WTC11 (cell line): ENCODE data around the gene FSD1. TPM values are rescaled to one million over a fixed set of nuclear protein-coding genes. Genes with fewer than 3 reads are reported as not detected.

Experiments used
- ATAC-seq: fragments of 200-7000 bp; cut with Tn5 transposase; 2 replicates; pipeline ENCODE4 v1.10.0; 2021; ENCODE audit warnings: mild to moderate bottlenecking, moderate library complexity
- CTCF ChIA-PET: fragments of 300-600 bp; sonication (Branson Sonifier 250); formaldehyde crosslinking; loops from one replicate; lab custom pipeline; 2021; ENCODE audit warnings: antibody characterized with exemption; lab: Charles Lee
- POLR2A ChIA-PET: fragments of 350-600 bp; sonication (Branson Sonifier 250); formaldehyde crosslinking; loops from one replicate; lab custom pipeline; 2021; ENCODE audit warnings: antibody characterized with exemption; lab: Charles Lee
- DNase-seq: peaks from one replicate; pipeline ENCODE4 v3.0.0; 2021; ENCODE audit warnings: low spot score
- H3K27ac Mint-ChIP-seq: 2 replicates; pipeline ENCODE4 v1.8.0; 2021; ENCODE audit warnings: mixed read lengths
- H3K27me3 Mint-ChIP-seq: 2 replicates; pipeline ENCODE4 v1.8.0; 2021; ENCODE audit warnings: low read depth, mild to moderate bottlenecking, moderate library complexity, mixed read lengths
- H3K36me3 Mint-ChIP-seq: 2 replicates; pipeline ENCODE4 v1.8.0; 2021; ENCODE audit warnings: mixed read lengths
- H3K4me1 Mint-ChIP-seq: 2 replicates; pipeline ENCODE4 v1.8.0; 2022; ENCODE audit warnings: mixed read lengths
- H3K4me3 Mint-ChIP-seq: 2 replicates; pipeline ENCODE4 v1.8.0; 2021; ENCODE audit warnings: mild to moderate bottlenecking, moderate library complexity, mixed read lengths
- H3K9me3 Mint-ChIP-seq: 2 replicates; pipeline ENCODE4 v1.8.0; 2021; ENCODE audit warnings: mixed read lengths
- EMX1 ChIP-seq: fragments of 250-450 bp; sonication (Bioruptor Pico); IDR thresholded peaks from 2 replicates; pipeline ENCODE4 v1.8.0; 2021; ENCODE audit warnings: mild to moderate bottlenecking
- FOXJ3 ChIP-seq: sonication (generic); formaldehyde crosslinking; IDR thresholded peaks from 2 replicates; pipeline ENCODE4 v1.9.0; 2021; ENCODE audit warnings: missing genetic modification reagents, mild to moderate bottlenecking, borderline replicate concordance
- FOXK1 ChIP-seq: sonication (generic); formaldehyde crosslinking; IDR thresholded peaks from 2 replicates; pipeline ENCODE4 v1.8.0; 2022; ENCODE audit warnings: mild to moderate bottlenecking, moderate library complexity, missing genetic modification reagents
- GRHL2 ChIP-seq: fragments of 250-450 bp; sonication (Bioruptor Pico); IDR thresholded peaks from 2 replicates; pipeline ENCODE4 v1.8.0; 2022; ENCODE audit warnings: mild to moderate bottlenecking, moderate library complexity; ENCODE audit not compliant: insufficient replicate concordance, severe bottlenecking
- IRF2 ChIP-seq: sonication (generic); formaldehyde crosslinking; IDR thresholded peaks from 2 replicates; pipeline ENCODE4 v1.8.0; 2022; ENCODE audit warnings: low read depth, missing genetic modification reagents, borderline replicate concordance
- JAZF1 ChIP-seq: fragments of 250-450 bp; sonication (Bioruptor Pico); IDR thresholded peaks from 2 replicates; pipeline ENCODE4 v1.9.0; 2021; ENCODE audit warnings: moderate library complexity, mild to moderate bottlenecking, inconsistent platforms
- JUN ChIP-seq: sonication (generic); formaldehyde crosslinking; IDR thresholded peaks from 2 replicates; pipeline ENCODE4 v1.8.0; 2023; ENCODE audit warnings: mild to moderate bottlenecking, missing genetic modification reagents
- KAT7 ChIP-seq: sonication (generic); formaldehyde crosslinking; IDR thresholded peaks from 2 replicates; pipeline ENCODE4 v1.8.1; 2023; ENCODE audit warnings: missing genetic modification reagents, mild to moderate bottlenecking, borderline replicate concordance
- MYBL2 ChIP-seq: sonication (generic); formaldehyde crosslinking; IDR thresholded peaks from 2 replicates; pipeline ENCODE4 v1.8.1; 2023; ENCODE audit warnings: mild to moderate bottlenecking, moderate library complexity, missing genetic modification reagents
- NR1H2 ChIP-seq: sonication (generic); formaldehyde crosslinking; IDR thresholded peaks from 2 replicates; pipeline ENCODE4 v1.9.0; 2021; ENCODE audit warnings: mild to moderate bottlenecking, moderate library complexity, missing genetic modification reagents
- ZNF121 ChIP-seq: sonication (generic); formaldehyde crosslinking; IDR thresholded peaks from 2 replicates; pipeline ENCODE4 v1.8.0; 2023; ENCODE audit warnings: missing genetic modification reagents
- ZNF138 ChIP-seq: sonication (generic); formaldehyde crosslinking; conservative IDR thresholded peaks from 2 replicates; pipeline ENCODE4 v1.8.1; 2022; ENCODE audit warnings: mild to moderate bottlenecking, moderate library complexity, missing genetic modification reagents
- total RNA-seq: library from RNA; stranded (reverse); gene quantifications from 3 replicates; pipeline ENCODE4 v1.2.3, GENCODE V29; 2021
- TF ChIP-seq, protein P1 (sequence below): sonication (generic); formaldehyde crosslinking; IDR thresholded peaks from 2 replicates; pipeline ENCODE4 v1.8.0; 2022; ENCODE audit warnings: missing genetic modification reagents
- TF ChIP-seq, protein P2 (sequence below): sonication (generic); formaldehyde crosslinking; IDR thresholded peaks from 2 replicates; pipeline ENCODE4 v1.8.1; 2023; ENCODE audit warnings: mild to moderate bottlenecking, missing genetic modification reagents, moderate library complexity
- TF ChIP-seq, protein P3 (sequence below): sonication (generic); formaldehyde crosslinking; IDR thresholded peaks from 2 replicates; pipeline ENCODE4 v1.8.1; 2022; ENCODE audit warnings: low read depth, missing genetic modification reagents, borderline replicate concordance
- TF ChIP-seq, protein P4 (sequence below): sonication (generic); formaldehyde crosslinking; IDR thresholded peaks from 2 replicates; pipeline ENCODE4 v1.8.0; 2023; ENCODE audit warnings: missing genetic modification reagents, mild to moderate bottlenecking, borderline replicate concordance
- TF ChIP-seq, protein P5 (sequence below): sonication (generic); formaldehyde crosslinking; IDR thresholded peaks from 2 replicates; pipeline ENCODE4 v1.8.1; 2022; ENCODE audit warnings: mild to moderate bottlenecking, moderate library complexity, missing genetic modification reagents
- TF ChIP-seq, protein P6 (sequence below): sonication (generic); formaldehyde crosslinking; IDR thresholded peaks from 2 replicates; pipeline ENCODE4 v1.8.1; 2022; ENCODE audit warnings: missing genetic modification reagents, borderline replicate concordance
- TF ChIP-seq, protein P7 (sequence below): sonication (generic); formaldehyde crosslinking; IDR thresholded peaks from 2 replicates; pipeline ENCODE4 v1.8.0; 2022; ENCODE audit warnings: mild to moderate bottlenecking, missing genetic modification reagents
- TF ChIP-seq, protein P8 (sequence below): fragments of 250-450 bp; sonication (Bioruptor Pico); IDR thresholded peaks from 2 replicates; pipeline ENCODE4 v1.9.0; 2021; ENCODE audit warnings: moderate library complexity, mild to moderate bottlenecking, inconsistent platforms, borderline replicate concordance
- TF ChIP-seq, protein P9 (sequence below): fragments of 250-450 bp; sonication (Bioruptor Pico); IDR thresholded peaks from 2 replicates; pipeline ENCODE4 v1.8.0; 2021; ENCODE audit warnings: mild to moderate bottlenecking

Gene FSD1
- total RNA-seq, 1 experiment from 2014 or later, result 61.3 TPM

DNA sequence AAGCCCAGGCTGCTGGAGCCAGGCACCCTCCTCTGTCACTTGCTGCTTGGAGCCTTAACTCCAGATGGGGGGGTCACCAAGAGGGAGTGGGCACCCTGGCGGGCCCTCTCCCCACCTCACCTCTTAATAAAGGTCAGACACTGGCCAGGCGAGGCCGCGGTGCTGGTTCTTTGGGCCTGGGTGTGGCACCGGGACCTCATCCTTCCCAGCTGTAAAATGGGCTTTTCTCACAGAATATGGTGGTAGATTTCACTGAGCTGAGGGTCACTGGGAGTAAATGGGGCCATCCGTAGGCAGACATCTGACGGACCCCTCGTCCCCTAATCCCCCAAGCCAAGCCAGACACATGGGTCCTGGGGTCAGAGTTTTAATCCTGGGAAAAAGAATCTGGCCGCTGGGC lies 19.3 kb downstream of the FSD1 start (continued):
- TF ChIP-seq, protein P1, sequence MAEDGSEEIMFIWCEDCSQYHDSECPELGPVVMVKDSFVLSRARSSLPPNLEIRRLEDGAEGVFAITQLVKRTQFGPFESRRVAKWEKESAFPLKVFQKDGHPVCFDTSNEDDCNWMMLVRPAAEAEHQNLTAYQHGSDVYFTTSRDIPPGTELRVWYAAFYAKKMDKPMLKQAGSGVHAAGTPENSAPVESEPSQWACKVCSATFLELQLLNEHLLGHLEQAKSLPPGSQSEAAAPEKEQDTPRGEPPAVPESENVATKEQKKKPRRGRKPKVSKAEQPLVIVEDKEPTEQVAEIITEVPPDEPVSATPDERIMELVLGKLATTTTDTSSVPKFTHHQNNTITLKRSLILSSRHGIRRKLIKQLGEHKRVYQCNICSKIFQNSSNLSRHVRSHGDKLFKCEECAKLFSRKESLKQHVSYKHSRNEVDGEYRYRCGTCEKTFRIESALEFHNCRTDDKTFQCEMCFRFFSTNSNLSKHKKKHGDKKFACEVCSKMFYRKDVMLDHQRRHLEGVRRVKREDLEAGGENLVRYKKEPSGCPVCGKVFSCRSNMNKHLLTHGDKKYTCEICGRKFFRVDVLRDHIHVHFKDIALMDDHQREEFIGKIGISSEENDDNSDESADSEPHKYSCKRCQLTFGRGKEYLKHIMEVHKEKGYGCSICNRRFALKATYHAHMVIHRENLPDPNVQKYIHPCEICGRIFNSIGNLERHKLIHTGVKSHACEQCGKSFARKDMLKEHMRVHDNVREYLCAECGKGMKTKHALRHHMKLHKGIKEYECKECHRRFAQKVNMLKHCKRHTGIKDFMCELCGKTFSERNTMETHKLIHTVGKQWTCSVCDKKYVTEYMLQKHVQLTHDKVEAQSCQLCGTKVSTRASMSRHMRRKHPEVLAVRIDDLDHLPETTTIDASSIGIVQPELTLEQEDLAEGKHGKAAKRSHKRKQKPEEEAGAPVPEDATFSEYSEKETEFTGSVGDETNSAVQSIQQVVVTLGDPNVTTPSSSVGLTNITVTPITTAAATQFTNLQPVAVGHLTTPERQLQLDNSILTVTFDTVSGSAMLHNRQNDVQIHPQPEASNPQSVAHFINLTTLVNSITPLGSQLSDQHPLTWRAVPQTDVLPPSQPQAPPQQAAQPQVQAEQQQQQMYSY (CRISPR knock-in tag), result no peak
- TF ChIP-seq, protein P2, sequence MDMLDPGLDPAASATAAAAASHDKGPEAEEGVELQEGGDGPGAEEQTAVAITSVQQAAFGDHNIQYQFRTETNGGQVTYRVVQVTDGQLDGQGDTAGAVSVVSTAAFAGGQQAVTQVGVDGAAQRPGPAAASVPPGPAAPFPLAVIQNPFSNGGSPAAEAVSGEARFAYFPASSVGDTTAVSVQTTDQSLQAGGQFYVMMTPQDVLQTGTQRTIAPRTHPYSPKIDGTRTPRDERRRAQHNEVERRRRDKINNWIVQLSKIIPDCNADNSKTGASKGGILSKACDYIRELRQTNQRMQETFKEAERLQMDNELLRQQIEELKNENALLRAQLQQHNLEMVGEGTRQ, result no peak
- TF ChIP-seq, protein P3, sequence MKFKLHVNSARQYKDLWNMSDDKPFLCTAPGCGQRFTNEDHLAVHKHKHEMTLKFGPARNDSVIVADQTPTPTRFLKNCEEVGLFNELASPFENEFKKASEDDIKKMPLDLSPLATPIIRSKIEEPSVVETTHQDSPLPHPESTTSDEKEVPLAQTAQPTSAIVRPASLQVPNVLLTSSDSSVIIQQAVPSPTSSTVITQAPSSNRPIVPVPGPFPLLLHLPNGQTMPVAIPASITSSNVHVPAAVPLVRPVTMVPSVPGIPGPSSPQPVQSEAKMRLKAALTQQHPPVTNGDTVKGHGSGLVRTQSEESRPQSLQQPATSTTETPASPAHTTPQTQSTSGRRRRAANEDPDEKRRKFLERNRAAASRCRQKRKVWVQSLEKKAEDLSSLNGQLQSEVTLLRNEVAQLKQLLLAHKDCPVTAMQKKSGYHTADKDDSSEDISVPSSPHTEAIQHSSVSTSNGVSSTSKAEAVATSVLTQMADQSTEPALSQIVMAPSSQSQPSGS (CRISPR knock-in tag), result no peak
- TF ChIP-seq, protein P4, sequence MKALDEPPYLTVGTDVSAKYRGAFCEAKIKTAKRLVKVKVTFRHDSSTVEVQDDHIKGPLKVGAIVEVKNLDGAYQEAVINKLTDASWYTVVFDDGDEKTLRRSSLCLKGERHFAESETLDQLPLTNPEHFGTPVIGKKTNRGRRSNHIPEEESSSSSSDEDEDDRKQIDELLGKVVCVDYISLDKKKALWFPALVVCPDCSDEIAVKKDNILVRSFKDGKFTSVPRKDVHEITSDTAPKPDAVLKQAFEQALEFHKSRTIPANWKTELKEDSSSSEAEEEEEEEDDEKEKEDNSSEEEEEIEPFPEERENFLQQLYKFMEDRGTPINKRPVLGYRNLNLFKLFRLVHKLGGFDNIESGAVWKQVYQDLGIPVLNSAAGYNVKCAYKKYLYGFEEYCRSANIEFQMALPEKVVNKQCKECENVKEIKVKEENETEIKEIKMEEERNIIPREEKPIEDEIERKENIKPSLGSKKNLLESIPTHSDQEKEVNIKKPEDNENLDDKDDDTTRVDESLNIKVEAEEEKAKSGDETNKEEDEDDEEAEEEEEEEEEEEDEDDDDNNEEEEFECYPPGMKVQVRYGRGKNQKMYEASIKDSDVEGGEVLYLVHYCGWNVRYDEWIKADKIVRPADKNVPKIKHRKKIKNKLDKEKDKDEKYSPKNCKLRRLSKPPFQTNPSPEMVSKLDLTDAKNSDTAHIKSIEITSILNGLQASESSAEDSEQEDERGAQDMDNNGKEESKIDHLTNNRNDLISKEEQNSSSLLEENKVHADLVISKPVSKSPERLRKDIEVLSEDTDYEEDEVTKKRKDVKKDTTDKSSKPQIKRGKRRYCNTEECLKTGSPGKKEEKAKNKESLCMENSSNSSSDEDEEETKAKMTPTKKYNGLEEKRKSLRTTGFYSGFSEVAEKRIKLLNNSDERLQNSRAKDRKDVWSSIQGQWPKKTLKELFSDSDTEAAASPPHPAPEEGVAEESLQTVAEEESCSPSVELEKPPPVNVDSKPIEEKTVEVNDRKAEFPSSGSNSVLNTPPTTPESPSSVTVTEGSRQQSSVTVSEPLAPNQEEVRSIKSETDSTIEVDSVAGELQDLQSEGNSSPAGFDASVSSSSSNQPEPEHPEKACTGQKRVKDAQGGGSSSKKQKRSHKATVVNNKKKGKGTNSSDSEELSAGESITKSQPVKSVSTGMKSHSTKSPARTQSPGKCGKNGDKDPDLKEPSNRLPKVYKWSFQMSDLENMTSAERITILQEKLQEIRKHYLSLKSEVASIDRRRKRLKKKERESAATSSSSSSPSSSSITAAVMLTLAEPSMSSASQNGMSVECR (CRISPR knock-in tag), result no peak
- no peak for TF ChIP-seq ZNF138 (CRISPR knock-in tag)
- no peak for TF ChIP-seq EMX1 (CRISPR knock-in tag)
- no peak for TF ChIP-seq MYBL2
- TF ChIP-seq, protein P5, sequence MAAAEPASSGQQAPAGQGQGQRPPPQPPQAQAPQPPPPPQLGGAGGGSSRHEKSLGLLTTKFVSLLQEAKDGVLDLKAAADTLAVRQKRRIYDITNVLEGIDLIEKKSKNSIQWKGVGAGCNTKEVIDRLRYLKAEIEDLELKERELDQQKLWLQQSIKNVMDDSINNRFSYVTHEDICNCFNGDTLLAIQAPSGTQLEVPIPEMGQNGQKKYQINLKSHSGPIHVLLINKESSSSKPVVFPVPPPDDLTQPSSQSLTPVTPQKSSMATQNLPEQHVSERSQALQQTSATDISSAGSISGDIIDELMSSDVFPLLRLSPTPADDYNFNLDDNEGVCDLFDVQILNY (CRISPR knock-in tag), result no peak
- no peak for TF ChIP-seq FOXK1 (CRISPR knock-in tag)
- TF ChIP-seq IRF2, result no peak

DNA sequence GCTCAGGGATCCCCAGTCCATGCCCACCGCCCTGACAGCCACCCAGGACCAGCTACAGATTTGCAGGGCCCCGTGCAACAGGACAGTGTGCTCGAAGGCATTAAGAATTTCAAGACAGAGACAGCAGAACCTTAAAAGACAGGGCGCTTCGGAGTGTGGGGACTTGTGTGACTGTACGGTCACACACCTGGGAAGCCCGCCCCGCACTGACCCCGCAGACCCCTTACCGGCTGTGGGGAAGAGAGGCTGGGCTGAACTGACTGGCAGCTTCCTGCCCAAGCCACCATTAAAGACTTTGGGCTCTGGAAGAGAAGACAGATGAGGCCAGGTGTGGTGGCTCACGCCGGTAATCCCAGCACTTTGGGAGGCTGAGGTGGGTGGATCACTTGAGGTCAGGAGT lies 19.8 kb downstream of the FSD1 start:
- Mint-ChIP-seq H3K4me3 (no peak overlapping the region), H3K4me1 (peaks cover 10% of the 10 kb centered on the region), H3K27ac (no peak overlapping the region), H3K9me3 (peaks cover 18% of the 10 kb centered on the region), H3K36me3 (peaks cover 24% of the 10 kb centered on the region), H3K27me3 (peaks cover 3% of the 10 kb centered on the region)
- DNase-seq (no peak), ATAC-seq (no peak)
- CTCF ChIA-PET, result interaction anchor here (1.2 to 5.8 kb wide), 4 partner anchors 18 to 77 kb away, joined by 4 to 35 read pairs (median 12); partner anchors contain the start of gene YJU2
- POLR2A ChIA-PET, result no interaction called here
- TF ChIP-seq JUN (no peak), GRHL2 (CRISPR knock-in tag) (no peak), JAZF1 (CRISPR knock-in tag) (no peak), FOXJ3 (CRISPR knock-in tag) (no peak), ZNF121 (no peak), NR1H2 (no peak), KAT7 (no peak)
- TF ChIP-seq, protein P6, sequence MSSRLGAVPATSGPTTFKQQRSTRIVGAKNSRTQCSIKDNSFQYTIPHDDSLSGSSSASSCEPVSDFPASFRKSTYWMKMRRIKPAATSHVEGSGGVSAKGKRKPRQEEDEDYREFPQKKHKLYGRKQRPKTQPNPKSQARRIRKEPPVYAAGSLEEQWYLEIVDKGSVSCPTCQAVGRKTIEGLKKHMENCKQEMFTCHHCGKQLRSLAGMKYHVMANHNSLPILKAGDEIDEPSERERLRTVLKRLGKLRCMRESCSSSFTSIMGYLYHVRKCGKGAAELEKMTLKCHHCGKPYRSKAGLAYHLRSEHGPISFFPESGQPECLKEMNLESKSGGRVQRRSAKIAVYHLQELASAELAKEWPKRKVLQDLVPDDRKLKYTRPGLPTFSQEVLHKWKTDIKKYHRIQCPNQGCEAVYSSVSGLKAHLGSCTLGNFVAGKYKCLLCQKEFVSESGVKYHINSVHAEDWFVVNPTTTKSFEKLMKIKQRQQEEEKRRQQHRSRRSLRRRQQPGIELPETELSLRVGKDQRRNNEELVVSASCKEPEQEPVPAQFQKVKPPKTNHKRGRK (CRISPR knock-in tag), result no peak
- TF ChIP-seq, protein P7, sequence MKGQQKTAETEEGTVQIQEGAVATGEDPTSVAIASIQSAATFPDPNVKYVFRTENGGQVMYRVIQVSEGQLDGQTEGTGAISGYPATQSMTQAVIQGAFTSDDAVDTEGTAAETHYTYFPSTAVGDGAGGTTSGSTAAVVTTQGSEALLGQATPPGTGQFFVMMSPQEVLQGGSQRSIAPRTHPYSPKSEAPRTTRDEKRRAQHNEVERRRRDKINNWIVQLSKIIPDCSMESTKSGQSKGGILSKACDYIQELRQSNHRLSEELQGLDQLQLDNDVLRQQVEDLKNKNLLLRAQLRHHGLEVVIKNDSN, result no peak
- TF ChIP-seq, protein P8, sequence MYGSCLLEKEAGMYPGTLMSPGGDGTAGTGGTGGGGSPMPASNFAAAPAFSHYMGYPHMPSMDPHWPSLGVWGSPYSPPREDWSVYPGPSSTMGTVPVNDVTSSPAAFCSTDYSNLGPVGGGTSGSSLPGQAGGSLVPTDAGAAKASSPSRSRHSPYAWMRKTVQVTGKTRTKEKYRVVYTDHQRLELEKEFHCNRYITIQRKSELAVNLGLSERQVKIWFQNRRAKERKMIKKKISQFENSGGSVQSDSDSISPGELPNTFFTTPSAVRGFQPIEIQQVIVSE (CRISPR knock-in tag), result no peak
- TF ChIP-seq, protein P9, sequence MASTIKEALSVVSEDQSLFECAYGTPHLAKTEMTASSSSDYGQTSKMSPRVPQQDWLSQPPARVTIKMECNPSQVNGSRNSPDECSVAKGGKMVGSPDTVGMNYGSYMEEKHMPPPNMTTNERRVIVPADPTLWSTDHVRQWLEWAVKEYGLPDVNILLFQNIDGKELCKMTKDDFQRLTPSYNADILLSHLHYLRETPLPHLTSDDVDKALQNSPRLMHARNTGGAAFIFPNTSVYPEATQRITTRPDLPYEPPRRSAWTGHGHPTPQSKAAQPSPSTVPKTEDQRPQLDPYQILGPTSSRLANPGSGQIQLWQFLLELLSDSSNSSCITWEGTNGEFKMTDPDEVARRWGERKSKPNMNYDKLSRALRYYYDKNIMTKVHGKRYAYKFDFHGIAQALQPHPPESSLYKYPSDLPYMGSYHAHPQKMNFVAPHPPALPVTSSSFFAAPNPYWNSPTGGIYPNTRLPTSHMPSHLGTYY (CRISPR knock-in tag), result no peak
